IgD-negative memory B cell (primary cell): ENCODE data around the gene KRT78. TPM values are rescaled to one million over a fixed set of nuclear protein-coding genes. Genes with fewer than 3 reads are reported as not detected.

Experiments used
- polyA plus RNA-seq: library from polyadenylated mRNA; unstranded; fragments of 300-500 nt; fragmentation: Illumina TruSeq; gene quantifications from one replicate; pipeline ENCODE4 v1.2.3, GENCODE V29; 2021

Gene KRT78
- polyA plus RNA-seq, 1 donor from 2014 or later, result not detected

Other genes with a start within 250 kb of the KRT78 start
- gene KRT72, start 247.5 kb downstream of the KRT78 start, polyA plus RNA-seq, result not detected
- gene KRT73, start 230.4 kb downstream of the KRT78 start, polyA plus RNA-seq, result not detected
- gene KRT2, start 196.8 kb downstream of the KRT78 start, polyA plus RNA-seq, result not detected
- gene KRT1, start 168.6 kb downstream of the KRT78 start, polyA plus RNA-seq, result 0.25 TPM
- not detected for gene KRT77, start 145.5 kb downstream of the KRT78 start, polyA plus RNA-seq
- not detected for gene KRT76, start 71.6 kb downstream of the KRT78 start, polyA plus RNA-seq
- not detected for gene KRT3, start 52.9 kb downstream of the KRT78 start, polyA plus RNA-seq
- not detected for gene KRT4, start 34.9 kb downstream of the KRT78 start, polyA plus RNA-seq
- not detected for gene KRT79, start 14.7 kb downstream of the KRT78 start, polyA plus RNA-seq
- not detected for gene KRT8, start 56.1 kb upstream of the KRT78 start, polyA plus RNA-seq
- gene KRT18, start 100.1 kb upstream of the KRT78 start, polyA plus RNA-seq, result 2.6 TPM
- gene EIF4B, start 157.5 kb upstream of the KRT78 start, polyA plus RNA-seq, result 104 TPM
- gene TNS2, start 201.1 kb upstream of the KRT78 start, polyA plus RNA-seq, result not detected
- 30.4 TPM for gene SPRYD3, start 230.4 kb upstream of the KRT78 start, polyA plus RNA-seq
- 1.0 TPM for gene IGFBP6, start 248.7 kb upstream of the KRT78 start, polyA plus RNA-seq